ENCODE results near the gene CDKN2AIPNL. TPM values are rescaled to one million over a fixed set of nuclear protein-coding genes. Genes with fewer than 3 reads are reported as not detected.

CDKN2AIPNL gene
- total and polyA plus RNA-seq, 2 of the 4 experiments (the other 2 are of a cell fraction) = 14.0 to 18.1 TPM

DNA sequence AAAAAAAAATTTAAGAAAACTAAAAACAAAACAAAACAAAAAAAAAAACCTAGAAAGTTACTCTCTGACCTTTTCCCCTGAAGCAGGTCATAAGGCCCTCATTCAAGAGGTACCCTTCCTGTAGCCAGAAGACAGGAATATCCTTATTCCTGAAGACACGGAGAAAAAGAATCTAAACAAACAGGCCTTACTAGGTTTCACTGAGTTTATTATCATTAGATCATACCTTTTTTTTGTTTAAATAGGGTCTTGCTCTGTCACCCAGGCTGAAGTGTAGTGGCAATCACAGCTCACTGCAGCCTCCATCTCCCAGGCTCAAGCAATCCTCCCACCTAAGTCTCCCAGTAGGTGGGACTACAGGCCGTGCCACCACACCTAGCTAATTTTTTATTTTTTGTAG lies 11.7 kb upstream of the CDKN2AIPNL start:
- Histone ChIP-seq H3K9me1 (ENCODE audit: insufficient read depth, low read length) (no peaks in the 10 kb centered on the region), H2AK9ac (replicated peaks; ENCODE audit: low read depth, low read length, poor library complexity) (no peak overlapping the region), H3K4me1 (ENCODE audit: control insufficient read depth, insufficient read depth, low read length) (no peaks in the 10 kb centered on the region; the same call in 1 of the 2 replicates), H3K4ac (ENCODE audit: low read depth, low read length) (no peak overlapping the region), H4K8ac (ENCODE audit: low read depth in 2 of 2, low read length in 2 of 2) (no peak overlapping the region), H2BK20ac (ENCODE audit: low read depth, low read length) (no peak overlapping the region), H2BK5ac (ENCODE audit: low read depth, low read length, poor library complexity, severe bottlenecking) (no peak overlapping the region), H3K9me3 (ENCODE audit: control insufficient read depth, insufficient read depth, low read length) (peaks cover 4% of the 10 kb centered on the region; the same call in 1 of the 2 replicates), H2AK5ac (ENCODE audit: low read depth, low read length) (no peak overlapping the region), H3K18ac (ENCODE audit: low read depth, low read length) (no peak overlapping the region), H2AFZ (replicated peaks; ENCODE audit: low read length, poor library complexity) (no peak overlapping the region), H3K23ac (ENCODE audit: low read depth, low read length) (no peak overlapping the region), H3K14ac (replicated peaks; ENCODE audit: low read depth, low read length) (no peak overlapping the region), H3K4me3 (ENCODE audit: insufficient read depth, low read depth, low read length) (no peak overlapping the region), H3K9ac (ENCODE audit: low read depth, low read length) (no peak overlapping the region), H2BK15ac (ENCODE audit: low read depth, low read length) (no peak overlapping the region), H3K27ac (ENCODE audit: insufficient read depth, low read length) (no peak overlapping the region), H3K27me3 (ENCODE audit: control insufficient read depth, insufficient read depth, low read length) (no peaks in the 10 kb centered on the region), H4K5ac (ENCODE audit: low read depth, low read length) (no peak overlapping the region), H4K20me1 (ENCODE audit: insufficient read depth, low read length) (no peaks in the 10 kb centered on the region), H3K56ac (ENCODE audit: extremely low read depth, insufficient read depth, low read length) (no peak overlapping the region), H3K36me3 (ENCODE audit: control insufficient read depth, insufficient read depth, low read length) (no peaks in the 10 kb centered on the region), H3K4me2 (ENCODE audit: low read depth, low read length) (no peak overlapping the region), H3K79me1 (ENCODE audit: low read depth in 1 of 2, low read length in 2 of 2) (no peaks in the 10 kb centered on the region), H2BK120ac (ENCODE audit: low read depth, low read length) (no peak overlapping the region), H4K91ac (ENCODE audit: insufficient read depth, low read depth, low read length) (no peak overlapping the region)
- ChIA-PET CTCF (no interaction called here), POLR2A (ENCODE audit: unreplicated experiment) (no interaction called here)
- DNase-seq (no peak), ATAC-seq (ENCODE audit: low read depth) (no peak)
- no CpG with 5 or more reads among the region's 2 CpGs for WGBS, 2 experiments (ENCODE audit: extremely low coverage in 2 of 2, insufficient read length in 1 of 2)
- dilution Hi-C loops (cut with HindIII; ENCODE audit: low sequenced_read_pairs, unreplicated experiment) = no loop called here
- intact Hi-C loops (cut with micrococcal nuclease) = no loop called here
- TF ChIP-seq MAFK (IDR thresholded peaks at IDR 0.05; ENCODE audit: low read depth, low read length) (no peak), USF2 (IDR thresholded peaks at IDR 0.05; ENCODE audit: low read depth, low read length) (no peak), FOS (IDR thresholded peaks at IDR 0.05; ENCODE audit: low read depth, low read length) (no peak), MAZ (IDR thresholded peaks at IDR 0.05; ENCODE audit: borderline replicate concordance, low read depth, low read length) (no peak), CHD1 (IDR thresholded peaks at IDR 0.05; ENCODE audit: low read depth, low read length) (no peak), POLR2A (IDR thresholded peaks at IDR 0.05; ENCODE audit: low read depth, low read length) (no peak), CTCF (conservative IDR thresholded peaks at IDR 0.05; ENCODE audit: low read depth, low read length) (no peak), BHLHE40 (IDR thresholded peaks at IDR 0.05; ENCODE audit: low read depth, low read length) (no peak), RFX5 (IDR thresholded peaks at IDR 0.05; ENCODE audit: low read depth, low read length) (no peak), RCOR1 (IDR thresholded peaks at IDR 0.05; ENCODE audit: insufficient replicate concordance, low read length) (no peak), MXI1 (IDR thresholded peaks at IDR 0.05; ENCODE audit: borderline replicate concordance, low read depth, low read length) (no peak), SMC3 (IDR thresholded peaks at IDR 0.05; ENCODE audit: low read depth, low read length) (no peak)
- in situ Hi-C loops (cut with MboI; ENCODE audit: low sequenced_read_pairs) = no loop called here
- no TSS peak for BruUV-seq (replicated peaks)
